IMR-90 (cell line): ENCODE results near the gene DDR1. TPM values are rescaled to one million over a fixed set of nuclear protein-coding genes. Genes with fewer than 3 reads are reported as not detected.

Source experiments
- ATAC-seq: fragments of 200-7000 bp; cut with Tn5 transposase; 2 replicates; pipeline ENCODE4 v1.9.1; 2020; ENCODE audit warnings: low read depth, mild to moderate bottlenecking, moderate library complexity
- BruUV-seq: library from RNA; stranded (reverse); fragments of 400-500 nt; replicated peaks from 2 replicates; lab custom pipeline; 2021; lab: Mats Ljungman, UMichigan
- CTCF ChIA-PET: fragments of 300-600 bp; formaldehyde crosslinking; extraction: SDS; loops from one replicate; lab custom pipeline; 2021; ENCODE audit warnings: antibody characterized with exemption; lab: Yijun Ruan, JAX
- POLR2A ChIA-PET: fragments of 300-600 bp; sonication (Branson Sonifier 250); formaldehyde crosslinking; loops from one replicate; lab custom pipeline; 2022; ENCODE audit warnings: antibody characterized with exemption; ENCODE audit not compliant: unreplicated experiment; lab: Charles Lee
- DNase-seq: peaks from one replicate; pipeline ENCODE4 v3.0.0; 2013
- H2AFZ ChIP-seq: replicated peaks from 2 replicates; pipeline ENCODE3; 2013; ENCODE audit warnings: low read length, mild to moderate bottlenecking; ENCODE audit not compliant: poor library complexity
- H2AK5ac ChIP-seq: 2 replicates; pipeline ENCODE4 v1.6.1; 2013; ENCODE audit warnings: low read depth, low read length, inconsistent platforms
- H2AK9ac ChIP-seq: replicated peaks from 2 replicates; pipeline ENCODE3; 2013; ENCODE audit warnings: mild to moderate bottlenecking, low read depth, low read length, moderate library complexity; ENCODE audit not compliant: poor library complexity
- H2BK120ac ChIP-seq: 2 replicates; pipeline ENCODE4 v1.6.1; 2013; ENCODE audit warnings: low read depth, low read length, inconsistent platforms
- H2BK15ac ChIP-seq: 3 replicates; pipeline ENCODE4 v1.6.1; 2013; ENCODE audit warnings: low read depth, low read length, inconsistent platforms
- H2BK20ac ChIP-seq: 2 replicates; pipeline ENCODE4 v1.6.1; 2013; ENCODE audit warnings: low read depth, mild to moderate bottlenecking, inconsistent platforms, low read length, moderate library complexity
- H2BK5ac ChIP-seq: 2 replicates; pipeline ENCODE4 v1.6.1; 2013; ENCODE audit warnings: mild to moderate bottlenecking, low read depth, low read length, inconsistent platforms; ENCODE audit not compliant: poor library complexity, severe bottlenecking
- H3K14ac ChIP-seq: replicated peaks from 2 replicates; pipeline ENCODE4 v1.6.1; 2013; ENCODE audit warnings: low read depth, low read length, inconsistent platforms
- H3K18ac ChIP-seq: 2 replicates; pipeline ENCODE4 v1.6.1; 2013; ENCODE audit warnings: low read depth, low read length, control low read depth
- H3K23ac ChIP-seq: 2 replicates; pipeline ENCODE4 v1.6.1; 2013; ENCODE audit warnings: low read depth, low read length, inconsistent platforms
- H3K27ac ChIP-seq: 2 replicates; pipeline ENCODE4 v1.5.1; 2013; ENCODE audit warnings: mild to moderate bottlenecking, control low read depth, low read length; ENCODE audit not compliant: insufficient read depth
- H3K27me3 ChIP-seq: 2 replicates; pipeline ENCODE4 v1.6.1; 2013; ENCODE audit warnings: low read length; ENCODE audit not compliant: control insufficient read depth, insufficient read depth
- H3K36me3 ChIP-seq: 2 replicates; pipeline ENCODE4 v1.6.1; 2013; ENCODE audit warnings: low read length, mixed read lengths; ENCODE audit not compliant: control insufficient read depth, insufficient read depth
- H3K4ac ChIP-seq: 2 replicates; pipeline ENCODE4 v1.6.1; 2013; ENCODE audit warnings: low read depth, low read length, inconsistent platforms
- H3K4me1 ChIP-seq: 2 replicates; pipeline ENCODE4 v1.6.1; 2013; ENCODE audit warnings: low read length, mixed read lengths; ENCODE audit not compliant: control insufficient read depth, insufficient read depth
- H3K4me2 ChIP-seq: 2 replicates; pipeline ENCODE4 v1.6.1; 2013; ENCODE audit warnings: low read depth, mild to moderate bottlenecking, control low read depth, low read length, moderate library complexity
- H3K4me3 ChIP-seq: 2 replicates; pipeline ENCODE4 v1.5.1; 2013; ENCODE audit warnings: low read depth, mild to moderate bottlenecking, control low read depth, low read length, moderate library complexity; ENCODE audit not compliant: insufficient read depth
- H3K56ac ChIP-seq: 2 replicates; pipeline ENCODE4 v1.6.1; 2013; ENCODE audit warnings: low read length, inconsistent platforms; ENCODE audit not compliant: insufficient read depth; ENCODE audit errors: extremely low read depth
- H3K79me1 ChIP-seq, 2 experiments: 2 replicates each; pipeline ENCODE4 v1.6.1; 2013; ENCODE audit warnings: low read length in 2 of 2, inconsistent platforms in 1 of 2, low read depth in 1 of 2
- H3K9ac ChIP-seq: 2 replicates; pipeline ENCODE4 v1.6.1; 2013; ENCODE audit warnings: low read depth, low read length, control low read depth
- H3K9me1 ChIP-seq: 2 replicates; pipeline ENCODE4 v1.6.1; 2013; ENCODE audit warnings: low read length, inconsistent platforms; ENCODE audit not compliant: insufficient read depth
- H3K9me3 ChIP-seq: 2 replicates; pipeline ENCODE4 v1.6.1; 2013; ENCODE audit warnings: low read length; ENCODE audit not compliant: control insufficient read depth, insufficient read depth
- H4K20me1 ChIP-seq: 2 replicates; pipeline ENCODE4 v1.6.1; 2013; ENCODE audit warnings: low read length, inconsistent platforms; ENCODE audit not compliant: insufficient read depth
- H4K5ac ChIP-seq: 2 replicates; pipeline ENCODE4 v1.6.1; 2013; ENCODE audit warnings: mild to moderate bottlenecking, low read depth, low read length, control low read depth
- H4K8ac ChIP-seq, 2 experiments: 2 replicates each; pipeline ENCODE4 v1.6.1; 2013; ENCODE audit warnings: low read depth in 2 of 2, low read length in 2 of 2, control low read depth in 1 of 2, inconsistent platforms in 1 of 2
- H4K91ac ChIP-seq: 2 replicates; pipeline ENCODE4 v1.6.1; 2013; ENCODE audit warnings: low read depth, low read length, inconsistent platforms; ENCODE audit not compliant: insufficient read depth
- BHLHE40 ChIP-seq: fragments of 150-350 bp; IDR thresholded peaks from 2 replicates; pipeline ENCODE4 v1.6.1; 2016; ENCODE audit warnings: mild to moderate bottlenecking, low read depth, low read length
- CHD1 ChIP-seq: IDR thresholded peaks from 2 replicates; pipeline ENCODE4 v1.6.1; 2012; ENCODE audit warnings: low read depth, low read length, improper control_type of control experiment
- MAFK ChIP-seq: IDR thresholded peaks from 2 replicates; pipeline ENCODE4 v1.6.1; 2012; ENCODE audit warnings: low read depth, low read length, improper control_type of control experiment
- MAZ ChIP-seq: IDR thresholded peaks from 2 replicates; pipeline ENCODE4 v1.6.1; 2012; ENCODE audit warnings: low read depth, mild to moderate bottlenecking, low read length, improper control_type of control experiment, moderate library complexity, borderline replicate concordance
- NFE2L2 ChIP-seq: fragments of 150-350 bp; IDR thresholded peaks from 2 replicates; pipeline ENCODE4 v1.6.1; 2016; ENCODE audit warnings: low read depth, mild to moderate bottlenecking, low read length
- RAD21 ChIP-seq: IDR thresholded peaks from 2 replicates; pipeline ENCODE4 v1.6.1; 2012; ENCODE audit warnings: low read length, improper control_type of control experiment
- RCOR1 ChIP-seq: IDR thresholded peaks from 2 replicates; pipeline ENCODE4 v1.6.1; 2012; ENCODE audit warnings: mild to moderate bottlenecking, low read length, improper control_type of control experiment; ENCODE audit not compliant: insufficient replicate concordance
- SMC3 ChIP-seq: fragments of 150-350 bp; IDR thresholded peaks from 2 replicates; pipeline ENCODE4 v1.6.1; 2016; ENCODE audit warnings: low read depth, mild to moderate bottlenecking, antibody characterized with exemption, low read length, moderate library complexity
- WGBS, 2 experiments: methylation state at CpG; one replicate each; pipeline versions ENCODE4 v1.1.5 to v1.1.7; 2013; ENCODE audit warnings: missing lambda C conversion rate in 2 of 2; ENCODE audit not compliant: insufficient read length in 1 of 2; ENCODE audit errors: extremely low coverage in 2 of 2; 5-methylcytosine and 5-hydroxymethylcytosine counted together
- dilution Hi-C: fragments of 300-500 bp; cut with HindIII; formaldehyde crosslinking; loops from one replicate; pipeline ENCODE4 v1.14.3; 2018; ENCODE audit warnings: low sequenced_read_pairs; ENCODE audit not compliant: unreplicated experiment
- in situ Hi-C: fragments of 300-500 bp; cut with MboI; formaldehyde crosslinking; loops from 3 replicates; pipeline ENCODE4 v1.14.3; 2019; ENCODE audit warnings: low sequenced_read_pairs, inconsistent platforms, mixed read lengths
- intact Hi-C: fragments of 100-400 bp; cut with micrococcal nuclease; formaldehyde crosslinking; loops from 2 replicates; pipeline ENCODE4 v1.10.0; 2022
- polyA plus RNA-seq, 3 experiments: library from polyadenylated mRNA; depleted of rRNA; stranded (reverse); fragments of >200 nt; gene quantifications; 2 replicates each; pipeline ENCODE4 v1.2.3, GENCODE V29; 2012; ENCODE audit warnings: low replicate concordance in 1 of 3
- total RNA-seq: library from RNA; depleted of rRNA; stranded (reverse); fragments of >200 nt; gene quantifications from 2 replicates; pipeline ENCODE4 v1.2.3, GENCODE V29; 2012
- TF ChIP-seq, protein P1 (sequence below): fragments of 150-350 bp; IDR thresholded peaks from 2 replicates; pipeline ENCODE4 v1.6.1; 2017; ENCODE audit warnings: mild to moderate bottlenecking, antibody characterized with exemption, low read length, low read depth
- TF ChIP-seq, protein P2 (sequence below): conservative IDR thresholded peaks from 2 replicates; pipeline ENCODE4 v1.5.1; 2012; ENCODE audit warnings: mild to moderate bottlenecking, low read depth, low read length, improper control_type of control experiment

DDR1 gene
- total and polyA plus RNA-seq, 2 of the 4 experiments (the other 2 are of a cell fraction), result 5.6 to 19.6 TPM

DNA sequence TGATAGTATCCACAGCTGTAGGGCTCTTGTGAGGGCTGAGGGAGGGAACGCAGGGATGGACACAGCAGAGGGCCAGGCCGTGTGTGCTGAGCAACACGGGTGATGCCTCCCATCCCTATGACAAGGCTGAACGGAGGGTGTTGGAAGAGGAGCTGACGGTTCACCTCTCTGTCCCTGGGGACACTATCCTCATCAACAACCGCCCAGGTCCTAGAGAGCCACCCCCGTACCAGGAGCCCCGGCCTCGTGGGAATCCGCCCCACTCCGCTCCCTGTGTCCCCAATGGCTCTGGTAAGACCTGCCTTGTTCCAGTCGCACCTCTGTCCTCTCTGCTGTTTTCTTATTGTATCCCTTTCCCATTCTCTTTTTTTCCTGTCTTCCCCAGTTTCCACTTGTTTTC lies 10.1 kb downstream of the DDR1 start:
- no TSS peak for BruUV-seq
- ChIA-PET CTCF (no interaction called here), POLR2A (no interaction called here)
- TF ChIP-seq RAD21 (no peak), MAZ (no peak), CHD1 (no peak), MAFK (no peak), RCOR1 (no peak), NFE2L2 (no peak), BHLHE40 (no peak), SMC3 (no peak)
- TF ChIP-seq, protein P1, sequence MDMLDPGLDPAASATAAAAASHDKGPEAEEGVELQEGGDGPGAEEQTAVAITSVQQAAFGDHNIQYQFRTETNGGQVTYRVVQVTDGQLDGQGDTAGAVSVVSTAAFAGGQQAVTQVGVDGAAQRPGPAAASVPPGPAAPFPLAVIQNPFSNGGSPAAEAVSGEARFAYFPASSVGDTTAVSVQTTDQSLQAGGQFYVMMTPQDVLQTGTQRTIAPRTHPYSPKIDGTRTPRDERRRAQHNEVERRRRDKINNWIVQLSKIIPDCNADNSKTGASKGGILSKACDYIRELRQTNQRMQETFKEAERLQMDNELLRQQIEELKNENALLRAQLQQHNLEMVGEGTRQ, result no peak
- TF ChIP-seq, protein P2, sequence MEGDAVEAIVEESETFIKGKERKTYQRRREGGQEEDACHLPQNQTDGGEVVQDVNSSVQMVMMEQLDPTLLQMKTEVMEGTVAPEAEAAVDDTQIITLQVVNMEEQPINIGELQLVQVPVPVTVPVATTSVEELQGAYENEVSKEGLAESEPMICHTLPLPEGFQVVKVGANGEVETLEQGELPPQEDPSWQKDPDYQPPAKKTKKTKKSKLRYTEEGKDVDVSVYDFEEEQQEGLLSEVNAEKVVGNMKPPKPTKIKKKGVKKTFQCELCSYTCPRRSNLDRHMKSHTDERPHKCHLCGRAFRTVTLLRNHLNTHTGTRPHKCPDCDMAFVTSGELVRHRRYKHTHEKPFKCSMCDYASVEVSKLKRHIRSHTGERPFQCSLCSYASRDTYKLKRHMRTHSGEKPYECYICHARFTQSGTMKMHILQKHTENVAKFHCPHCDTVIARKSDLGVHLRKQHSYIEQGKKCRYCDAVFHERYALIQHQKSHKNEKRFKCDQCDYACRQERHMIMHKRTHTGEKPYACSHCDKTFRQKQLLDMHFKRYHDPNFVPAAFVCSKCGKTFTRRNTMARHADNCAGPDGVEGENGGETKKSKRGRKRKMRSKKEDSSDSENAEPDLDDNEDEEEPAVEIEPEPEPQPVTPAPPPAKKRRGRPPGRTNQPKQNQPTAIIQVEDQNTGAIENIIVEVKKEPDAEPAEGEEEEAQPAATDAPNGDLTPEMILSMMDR, result no peak
- no peak overlapping the region for H4K8ac ChIP-seq
- no peak overlapping the region for H4K5ac ChIP-seq
- no peak overlapping the region for H3K27ac ChIP-seq
- ATAC-seq (no peak), DNase-seq (no peak)
- no peak overlapping the region for H3K23ac ChIP-seq
- no peak overlapping the region for H2AFZ ChIP-seq
- no peaks in the 10 kb centered on the region for H3K9me1 ChIP-seq
- H3K4ac ChIP-seq, result no peak overlapping the region
- H3K56ac ChIP-seq, result no peak overlapping the region
- no peak overlapping the region for H2BK120ac ChIP-seq
- H2AK9ac ChIP-seq, result no peak overlapping the region
- dilution Hi-C loops, result no loop called here
- H2BK5ac ChIP-seq, result no peak overlapping the region
- H3K9me3 ChIP-seq, result no peaks in the 10 kb centered on the region
- H3K14ac ChIP-seq, result no peak overlapping the region
- in situ Hi-C loops, result no loop called here
- 96% methylated on average over 3 of the region's 12 CpGs; no CpG with 5 or more reads in 1 of the 2 experiments for WGBS, 2 experiments
- H3K9ac ChIP-seq, result no peak overlapping the region
- peaks cover 74% of the 10 kb centered on the region for H3K36me3 ChIP-seq
- intact Hi-C loops, result no loop called here
- no peak overlapping the region for H3K4me3 ChIP-seq
- no peak overlapping the region for H3K4me2 ChIP-seq
- no peak overlapping the region for H2BK15ac ChIP-seq
- H3K79me1 ChIP-seq, result peaks cover 0 to 19% of the 10 kb centered on the region in 2 experiments
- no peaks in the 10 kb centered on the region for H3K4me1 ChIP-seq
- H2AK5ac ChIP-seq, result no peak overlapping the region
- no peaks in the 10 kb centered on the region for H3K27me3 ChIP-seq
- H4K20me1 ChIP-seq, result no peaks in the 10 kb centered on the region; the same call in 1 of the 2 replicates
- no peak overlapping the region for H2BK20ac ChIP-seq
- H3K18ac ChIP-seq, result no peak overlapping the region
- no peak overlapping the region for H4K91ac ChIP-seq
